ENCODE measurements around the gene PRKCA.

- TF ChIP-seq, protein P1, sequence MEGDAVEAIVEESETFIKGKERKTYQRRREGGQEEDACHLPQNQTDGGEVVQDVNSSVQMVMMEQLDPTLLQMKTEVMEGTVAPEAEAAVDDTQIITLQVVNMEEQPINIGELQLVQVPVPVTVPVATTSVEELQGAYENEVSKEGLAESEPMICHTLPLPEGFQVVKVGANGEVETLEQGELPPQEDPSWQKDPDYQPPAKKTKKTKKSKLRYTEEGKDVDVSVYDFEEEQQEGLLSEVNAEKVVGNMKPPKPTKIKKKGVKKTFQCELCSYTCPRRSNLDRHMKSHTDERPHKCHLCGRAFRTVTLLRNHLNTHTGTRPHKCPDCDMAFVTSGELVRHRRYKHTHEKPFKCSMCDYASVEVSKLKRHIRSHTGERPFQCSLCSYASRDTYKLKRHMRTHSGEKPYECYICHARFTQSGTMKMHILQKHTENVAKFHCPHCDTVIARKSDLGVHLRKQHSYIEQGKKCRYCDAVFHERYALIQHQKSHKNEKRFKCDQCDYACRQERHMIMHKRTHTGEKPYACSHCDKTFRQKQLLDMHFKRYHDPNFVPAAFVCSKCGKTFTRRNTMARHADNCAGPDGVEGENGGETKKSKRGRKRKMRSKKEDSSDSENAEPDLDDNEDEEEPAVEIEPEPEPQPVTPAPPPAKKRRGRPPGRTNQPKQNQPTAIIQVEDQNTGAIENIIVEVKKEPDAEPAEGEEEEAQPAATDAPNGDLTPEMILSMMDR (IDR thresholded peaks at IDR 0.05), result no peak
- TF ChIP-seq POLR2A (IDR thresholded peaks at IDR 0.05), result no peak
Observed at GRCh38 chr17:66523378-66524200, 221.2 kb downstream of the PRKCA start.
